A549 (cell line): ENCODE data around the gene SLC6A17.

Experiments
- BHLHE40 ChIP-seq: IDR thresholded peaks from 2 replicates; pipeline ENCODE4 v1.6.1; 2012; ENCODE audit warnings: low read depth, low read length, inconsistent platforms
- CBX8 ChIP-seq: fragments of 200-600 bp; sonication (generic); IDR thresholded peaks from 2 replicates; pipeline ENCODE4 v1.6.1; 2016
- CHD4 ChIP-seq: fragments of 200-600 bp; sonication (generic); IDR thresholded peaks from 2 replicates; pipeline ENCODE4 v1.6.1; 2016; ENCODE audit warnings: antibody characterized with exemption, mild to moderate bottlenecking, borderline replicate concordance
- CTCF ChIP-seq: fragments of >200 bp; sonication (Bioruptor Twin); formaldehyde crosslinking; IDR thresholded peaks from 3 replicates; pipeline ENCODE4 v1.5.1; 2016
- ESRRA ChIP-seq: fragments of 150-350 bp; IDR thresholded peaks from 2 replicates; pipeline ENCODE4 v1.6.1; 2014; ENCODE audit warnings: mild to moderate bottlenecking, low read length, borderline replicate concordance
- HDAC2 ChIP-seq: fragments of 200-600 bp; sonication (generic); IDR thresholded peaks from 2 replicates; pipeline ENCODE4 v1.6.1; 2016
- HEYL ChIP-seq: fragments of 250-450 bp; sonication (Bioruptor Pico); IDR thresholded peaks from 2 replicates; pipeline ENCODE4 v1.8.0; 2021; ENCODE audit warnings: mild to moderate bottlenecking, moderate library complexity
- JUN ChIP-seq, 2 experiments: fragments of >200 bp; sonication (Bioruptor Twin); formaldehyde crosslinking; IDR thresholded peaks; 2 replicates in 1 of 2; 3 replicates in 1 of 2; pipeline ENCODE4 v1.6.1; 2016 to 2017
- MAX ChIP-seq: IDR thresholded peaks from 2 replicates; pipeline ENCODE4 v1.6.1; 2012
- MYC ChIP-seq: IDR thresholded peaks from 2 replicates; pipeline ENCODE4 v1.6.1; 2012; ENCODE audit warnings: mild to moderate bottlenecking, inconsistent platforms, low read length, improper control_type of control experiment, borderline replicate concordance
- PBX3 ChIP-seq: IDR thresholded peaks from 2 replicates; pipeline ENCODE4 v1.6.1; 2012
- POLR2A ChIP-seq: IDR thresholded peaks from 2 replicates; pipeline ENCODE4 v1.6.1; 2012; ENCODE audit warnings: mild to moderate bottlenecking, low read length
- POLR2AphosphoS2 ChIP-seq: conservative IDR thresholded peaks from 2 replicates; pipeline ENCODE4 v1.6.1; 2012; ENCODE audit warnings: low read length, improper control_type of control experiment, inconsistent platforms

GRCh38 chr1:110130113-110130591 lies 20.1 kb upstream of the SLC6A17 start:
- TF ChIP-seq POLR2AphosphoS2 (no peak), POLR2A (no peak), CTCF (no peak), MYC (no peak), CHD4 (no peak), HDAC2 (no peak), BHLHE40 (no peak), CBX8 (no peak), HEYL (no peak), ESRRA (no peak), PBX3 (no peak), JUN (IDR thresholded peaks at IDR 0.05) (no peak), MAX (no peak)
